Neural progenitor cell (in vitro differentiated cells): ENCODE results near the gene TMPRSS11B.
"Not testable (repeated sequence)": the region's sequence is repeated elsewhere in the genome, so short reads cannot be mapped to it uniquely, and the experiment has no call there.

Source experiments
- CTCF ChIP-seq: fragments of 200-600 bp; sonication (generic); IDR thresholded peaks from 2 replicates; pipeline ENCODE4 v1.5.1; 2017; ENCODE audit warnings: antibody characterized with exemption, mild to moderate bottlenecking
- EZH2 ChIP-seq: fragments of 200-600 bp; sonication (generic); IDR thresholded peaks from 2 replicates; pipeline ENCODE4 v1.6.1; 2017; ENCODE audit warnings: antibody characterized with exemption, mild to moderate bottlenecking, moderate library complexity

- not testable (repeated sequence) for TF ChIP-seq EZH2, CTCF
These were observed 36.6 kb upstream of the TMPRSS11B start for GRCh38 chr4:68281796-68282740.
